ENCODE data around the gene DAAM1.

The DAAM1 gene

GRCh38 chr14:59159169-59159568 is 29.3 kb upstream of the DAAM1 start:
- H3K27ac ChIP-seq, result no peak overlapping the region
- H4K20me1 ChIP-seq, result no peaks in the 10 kb centered on the region
- no peaks in the 10 kb centered on the region for H3K27me3 ChIP-seq
- peaks cover 0 to 4% (median 0%) of the 10 kb centered on the region in 11 experiments; a peak in 1 of 22 replicates for H3K9me3 ChIP-seq (replicated peaks in 1 of 11)
- H3K4me3 ChIP-seq, result no peak overlapping the region
- H3K4me2 ChIP-seq, result no peak overlapping the region
- no peak for TF ChIP-seq Cebpa-rat (IDR thresholded peaks at IDR 0.05)
- H3K9ac ChIP-seq, result no peak overlapping the region
- H3K4me1 ChIP-seq, result peaks cover 0 to 15% (median 9%) of the 10 kb centered on the region in 10 experiments; a peak in 12 of 20 replicates
- no peaks in the 10 kb centered on the region for H3K36me3 ChIP-seq

DNA sequence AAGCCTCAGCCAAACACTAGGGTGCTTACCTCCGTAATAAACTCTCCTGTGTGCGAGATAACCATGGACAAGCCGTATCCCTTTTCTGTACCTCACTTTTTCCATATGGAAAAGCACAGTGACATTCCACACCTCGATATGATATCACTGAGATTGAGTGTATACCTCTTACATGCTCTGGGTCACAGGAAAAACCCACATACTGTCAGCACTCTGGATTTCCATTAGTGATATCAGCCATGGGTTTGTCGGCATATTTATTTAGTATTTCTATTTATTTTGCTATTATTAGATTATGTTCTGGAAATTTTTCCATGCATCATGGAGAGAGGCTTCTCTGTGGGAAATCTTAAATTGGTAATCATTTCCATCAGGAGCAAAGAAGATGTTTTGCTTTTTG is 28.0 kb upstream of the DAAM1 start:
- Histone ChIP-seq H3K9ac (no peak overlapping the region), H3K27me3 (no peaks in the 10 kb centered on the region), H4K20me1 (no peaks in the 10 kb centered on the region), H3K27ac (no peak overlapping the region), H3K4me2 (no peak overlapping the region), H3K9me3 (replicated peaks in 1 of 11) (peaks cover 0 to 4% (median 0%) of the 10 kb centered on the region in 11 experiments; a peak in 1 of 22 replicates), H3K4me1 (peaks cover 0 to 15% (median 9%) of the 10 kb centered on the region in 10 experiments; a peak in 12 of 20 replicates), H3K36me3 (no peaks in the 10 kb centered on the region), H3K4me3 (no peak overlapping the region)
- TF ChIP-seq Cebpa-rat (IDR thresholded peaks at IDR 0.05), result no peak

DNA sequence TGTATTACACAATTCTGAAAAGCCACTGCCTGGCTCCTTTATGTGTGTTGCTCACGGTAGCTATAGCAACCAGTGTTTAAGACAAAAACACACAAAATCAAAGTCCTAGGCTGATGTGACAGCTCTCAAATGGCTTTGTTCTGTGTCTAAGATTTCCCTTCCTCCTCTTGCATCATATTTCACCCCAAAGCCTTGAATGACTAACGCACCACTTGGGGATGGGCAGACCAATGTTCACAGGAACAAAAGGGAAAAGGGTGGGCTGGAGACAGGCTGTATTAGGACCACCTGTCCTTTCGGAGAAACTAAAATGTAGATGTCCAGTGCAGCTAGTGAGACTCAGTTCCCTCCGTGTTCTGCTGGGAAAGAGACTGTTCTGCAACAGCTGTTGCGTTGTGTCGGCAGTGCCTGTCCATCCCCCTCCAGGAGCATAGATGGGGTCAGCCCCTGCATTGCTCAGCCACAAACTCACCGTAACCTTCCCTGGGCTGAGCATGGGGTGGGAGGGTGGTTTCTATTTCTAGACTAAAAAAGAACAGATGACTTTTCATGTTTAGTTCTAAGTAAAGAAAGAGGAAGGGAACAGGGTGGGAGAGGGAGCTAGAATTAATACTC is 26.8 kb upstream of the DAAM1 start:
- H3K9ac ChIP-seq, result no peak overlapping the region
- H3K4me2 ChIP-seq, result peak overlapping the region in 10 of 11 experiments; percentile 12 to 69 (median 34); a peak in 14 of 22 replicates

GRCh38 chr14:59166258-59166657 is 22.2 kb upstream of the DAAM1 start:
- no peak overlapping the region for H3K4me2 ChIP-seq
- H3K9ac ChIP-seq, result no peak overlapping the region
- H4K20me1 ChIP-seq, result no peaks in the 10 kb centered on the region
- H3K4me1 ChIP-seq, result peaks cover 0 to 12% (median 8%) of the 10 kb centered on the region in 10 experiments; a peak in 12 of 20 replicates
- no peak overlapping the region for H3K4me3 ChIP-seq
- no peaks in the 10 kb centered on the region for H3K27me3 ChIP-seq
- H3K27ac ChIP-seq, result no peak overlapping the region
- TF ChIP-seq Cebpa-rat (IDR thresholded peaks at IDR 0.05), result no peak
- no peaks in the 10 kb centered on the region for H3K36me3 ChIP-seq
- peaks cover 0 to 3% (median 0%) of the 10 kb centered on the region in 11 experiments; a peak in 1 of 22 replicates for H3K9me3 ChIP-seq (replicated peaks in 1 of 11)

More for the DNA sequence above, 26.8 kb upstream of the DAAM1 start:
- Histone ChIP-seq H3K36me3 (no peaks in the 10 kb centered on the region), H3K4me1 (peaks cover 0 to 15% (median 9%) of the 10 kb centered on the region in 10 experiments; a peak in 12 of 20 replicates), H3K27ac (peak overlapping the region in 3 of 11 experiments; percentile 7 to 43 (median 18); a peak in 3 of 22 replicates), H4K20me1 (no peaks in the 10 kb centered on the region), H3K4me3 (no peak overlapping the region), H3K27me3 (no peaks in the 10 kb centered on the region), H3K9me3 (replicated peaks in 1 of 11) (peaks cover 0 to 4% (median 0%) of the 10 kb centered on the region in 11 experiments; a peak in 1 of 22 replicates)
- TF ChIP-seq Cebpa-rat (IDR thresholded peaks at IDR 0.05), result peak in 3 of 11 experiments; percentile 34 to 66 (median 40); a peak in 2 of 22 replicates

DNA sequence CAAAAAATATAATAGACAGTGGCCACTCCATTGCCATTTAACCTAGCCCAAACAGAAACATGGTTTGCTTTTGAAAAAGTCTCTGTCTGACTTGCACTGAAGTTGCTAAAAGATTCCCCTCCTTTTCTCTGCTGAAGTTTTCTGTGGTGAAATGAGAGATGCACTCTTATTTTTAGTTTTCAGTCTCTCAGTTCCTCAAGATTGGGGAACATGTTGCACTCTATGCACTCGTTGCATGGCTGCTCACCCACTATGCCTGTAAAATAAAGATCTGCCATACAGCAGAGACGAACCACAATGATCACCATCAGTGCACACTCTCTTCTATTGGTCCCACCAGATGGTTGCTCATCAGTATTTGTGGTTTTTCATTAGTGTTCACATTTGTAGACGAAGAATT is 13.1 kb upstream of the DAAM1 start:
- TF ChIP-seq Cebpa-rat (IDR thresholded peaks at IDR 0.05), result no peak
- Histone ChIP-seq H3K27me3 (no peaks in the 10 kb centered on the region), H3K9me3 (replicated peaks in 1 of 11) (0 out of 22 replicates have a peak, but pooled peaks cover 0 to 1% (median 0%) of the 10 kb centered on the region in 11 experiments), H3K36me3 (no peaks in the 10 kb centered on the region), H3K27ac (no peak overlapping the region), H4K20me1 (no peaks in the 10 kb centered on the region), H3K4me2 (no peak overlapping the region; a peak in 1 of 22 replicates), H3K9ac (no peak overlapping the region), H3K4me3 (no peak overlapping the region), H3K4me1 (peaks cover 0 to 11% (median 7%) of the 10 kb centered on the region in 10 experiments; a peak in 12 of 20 replicates)

- Histone ChIP-seq H3K4me2 (no peak overlapping the region), H4K20me1 (no peaks in the 10 kb centered on the region), H3K9me3 (replicated peaks in 1 of 11) (no peaks in the 10 kb centered on the region), H3K9ac (no peak overlapping the region), H3K27ac (no peak overlapping the region), H3K27me3 (no peaks in the 10 kb centered on the region), H3K4me1 (peaks cover 0 to 11% (median 7%) of the 10 kb centered on the region in 10 experiments; a peak in 12 of 20 replicates), H3K4me3 (no peak overlapping the region), H3K36me3 (no peaks in the 10 kb centered on the region)
- no peak for TF ChIP-seq Cebpa-rat (IDR thresholded peaks at IDR 0.05)
These were observed 11.7 kb upstream of the DAAM1 start for GRCh38 chr14:59176765-59177164.

GRCh38 chr14:59177262-59177661 is 11.2 kb upstream of the DAAM1 start:
- Histone ChIP-seq H3K9me3 (replicated peaks in 1 of 11) (no peaks in the 10 kb centered on the region), H3K27ac (no peak overlapping the region)

DNA sequence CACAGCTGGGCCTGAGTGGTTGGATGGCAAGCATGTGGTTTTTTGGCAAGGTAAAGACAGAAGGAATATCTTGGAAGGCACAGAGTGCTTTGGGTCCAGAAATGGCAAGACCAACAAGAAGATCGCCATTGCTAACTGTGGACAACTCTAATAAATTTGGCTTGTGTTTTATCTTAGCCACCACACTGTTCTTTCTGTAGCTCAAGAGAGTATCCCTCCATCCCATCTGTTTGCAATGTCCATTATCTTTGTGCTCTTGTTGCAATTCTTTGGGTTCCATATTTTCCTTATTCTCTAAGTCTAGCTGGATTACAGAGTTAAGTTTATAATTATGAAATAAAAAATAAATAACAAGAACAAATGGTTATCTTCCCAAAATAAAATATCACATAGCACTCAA is 6.7 kb upstream of the DAAM1 start:
- TF ChIP-seq Cebpa-rat (IDR thresholded peaks at IDR 0.05), result no peak
- no peaks in the 10 kb centered on the region for H3K36me3 ChIP-seq
- H3K9me3 ChIP-seq (replicated peaks in 1 of 11), result no peaks in the 10 kb centered on the region
- H4K20me1 ChIP-seq, result no peaks in the 10 kb centered on the region
- H3K4me2 ChIP-seq, result no peak overlapping the region
- no peak overlapping the region for H3K27ac ChIP-seq
- H3K4me3 ChIP-seq, result no peak overlapping the region
- H3K4me1 ChIP-seq, result no peaks in the 10 kb centered on the region
- no peak overlapping the region for H3K9ac ChIP-seq
- peaks cover under 1 to 12% (median 7%) of the 10 kb centered on the region in 11 experiments; a peak in 12 of 22 replicates for H3K27me3 ChIP-seq

More at GRCh38 chr14:59177262-59177661, 11.2 kb upstream of the DAAM1 start:
- TF ChIP-seq Cebpa-rat (IDR thresholded peaks at IDR 0.05), result no peak
- no peaks in the 10 kb centered on the region for H3K27me3 ChIP-seq
- no peak overlapping the region for H3K4me2 ChIP-seq
- no peaks in the 10 kb centered on the region for H3K36me3 ChIP-seq
- H3K9ac ChIP-seq, result no peak overlapping the region
- peaks cover 0 to 6% (median 3%) of the 10 kb centered on the region in 10 experiments; a peak in 11 of 20 replicates for H3K4me1 ChIP-seq
- H3K4me3 ChIP-seq, result no peak overlapping the region
- no peaks in the 10 kb centered on the region for H4K20me1 ChIP-seq

- Histone ChIP-seq H4K20me1 (no peaks in the 10 kb centered on the region), H3K9ac (no peak overlapping the region), H3K36me3 (no peaks in the 10 kb centered on the region), H3K27me3 (peaks cover 9 to 20% (median 12%) of the 10 kb centered on the region in 11 experiments; a peak in 15 of 22 replicates), H3K4me1 (peaks cover 0 to 7% (median 5%) of the 10 kb centered on the region in 10 experiments; a peak in 7 of 20 replicates), H3K4me2 (no peak overlapping the region), H3K27ac (no peak overlapping the region), H3K9me3 (replicated peaks in 1 of 11) (no peaks in the 10 kb centered on the region), H3K4me3 (no peak overlapping the region)
- no peak for TF ChIP-seq Cebpa-rat (IDR thresholded peaks at IDR 0.05)
These were observed 5.8 kb upstream of the DAAM1 start for GRCh38 chr14:59182641-59183040.
